Esophagus squamous epithelium (tissue), 4 donors: ENCODE measurements around the gene MXD1.

ENCODE experiments used
- POLR2A ChIP-seq, 4 donors: fragments of 450-650 bp; IDR thresholded peaks; one replicate each; pipeline ENCODE4 v1.6.1; 2017; ENCODE audit warnings: antibody characterized with exemption in 4 of 4, mild to moderate bottlenecking in 4 of 4, moderate library complexity in 3 of 4
- TF ChIP-seq, protein P1 (sequence below), 6 experiments: fragments of 450-650 bp in 4 of 6; fragments of 200-600 bp in 2 of 6; sonication (generic) in 2 of 6; IDR thresholded peaks; one replicate each; pipeline ENCODE4 v1.5.1; 2016 to 2019; ENCODE audit warnings: antibody characterized with exemption in 6 of 6, mild to moderate bottlenecking in 4 of 6, moderate library complexity in 4 of 6

- TF ChIP-seq POLR2A (IDR thresholded peaks at IDR 0.05): no peak
- TF ChIP-seq, protein P1, sequence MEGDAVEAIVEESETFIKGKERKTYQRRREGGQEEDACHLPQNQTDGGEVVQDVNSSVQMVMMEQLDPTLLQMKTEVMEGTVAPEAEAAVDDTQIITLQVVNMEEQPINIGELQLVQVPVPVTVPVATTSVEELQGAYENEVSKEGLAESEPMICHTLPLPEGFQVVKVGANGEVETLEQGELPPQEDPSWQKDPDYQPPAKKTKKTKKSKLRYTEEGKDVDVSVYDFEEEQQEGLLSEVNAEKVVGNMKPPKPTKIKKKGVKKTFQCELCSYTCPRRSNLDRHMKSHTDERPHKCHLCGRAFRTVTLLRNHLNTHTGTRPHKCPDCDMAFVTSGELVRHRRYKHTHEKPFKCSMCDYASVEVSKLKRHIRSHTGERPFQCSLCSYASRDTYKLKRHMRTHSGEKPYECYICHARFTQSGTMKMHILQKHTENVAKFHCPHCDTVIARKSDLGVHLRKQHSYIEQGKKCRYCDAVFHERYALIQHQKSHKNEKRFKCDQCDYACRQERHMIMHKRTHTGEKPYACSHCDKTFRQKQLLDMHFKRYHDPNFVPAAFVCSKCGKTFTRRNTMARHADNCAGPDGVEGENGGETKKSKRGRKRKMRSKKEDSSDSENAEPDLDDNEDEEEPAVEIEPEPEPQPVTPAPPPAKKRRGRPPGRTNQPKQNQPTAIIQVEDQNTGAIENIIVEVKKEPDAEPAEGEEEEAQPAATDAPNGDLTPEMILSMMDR (IDR thresholded peaks at IDR 0.05): no peak
Measured at GRCh38 chr2:69947325-69947931, 32.5 kb downstream of the MXD1 start.
